ENCODE results near the gene DNAJC17.
A peak's percentile ranks its signal among the peaks of the same experiment; 100 is the strongest.

The DNAJC17 gene

GRCh38 chr15:40751745-40752144, 55.5 kb downstream of the DNAJC17 start:
- Histone ChIP-seq H3K4me3 (no peak overlapping the region), H3K27ac (no peak overlapping the region)

- H3K27ac ChIP-seq: no peak overlapping the region
- no peak overlapping the region for H3K4me3 ChIP-seq
Observed at GRCh38 chr15:40750885-40751284, 56.4 kb downstream of the DNAJC17 start.

- Histone ChIP-seq H3K27ac (no peak overlapping the region), H3K4me3 (no peak overlapping the region)
Observed at GRCh38 chr15:40749151-40749630, 58.1 kb downstream of the DNAJC17 start.

- Histone ChIP-seq H3K4me3 (no peak overlapping the region), H3K27ac (no peak overlapping the region)
Observed at GRCh38 chr15:40747685-40748631, 59.3 kb downstream of the DNAJC17 start.

- H3K4me3 ChIP-seq: no peak overlapping the region
- no peak overlapping the region for H3K27ac ChIP-seq
Observed at GRCh38 chr15:40746916-40747418, 60.3 kb downstream of the DNAJC17 start.

GRCh38 chr15:40744815-40745152, 62.5 kb downstream of the DNAJC17 start:
- H3K4me3 ChIP-seq: no peak overlapping the region
- peak overlapping the region in 7 of 21 experiments; percentile 19 to 74 (median 51) for H3K27ac ChIP-seq

GRCh38 chr15:40743921-40744814, 63.1 kb downstream of the DNAJC17 start:
- H3K4me3 ChIP-seq: no peak overlapping the region
- H3K27ac ChIP-seq: peak overlapping the region in 14 of 21 experiments; percentile 6 to 78 (median 48)

- H3K4me3 ChIP-seq: no peak overlapping the region
- peak overlapping the region in 14 of 21 experiments; percentile 6 to 78 (median 46) for H3K27ac ChIP-seq
Observed at GRCh38 chr15:40743485-40743901, 63.8 kb downstream of the DNAJC17 start.

- Histone ChIP-seq H3K4me3 (no peak overlapping the region), H3K27ac (no peak overlapping the region)
Observed at GRCh38 chr15:40739854-40740253, 67.4 kb downstream of the DNAJC17 start.

- Histone ChIP-seq H3K27ac (no peak overlapping the region), H3K4me3 (no peak overlapping the region)
Observed at GRCh38 chr15:40739047-40739446, 68.2 kb downstream of the DNAJC17 start.

- Histone ChIP-seq H3K4me3 (no peak overlapping the region), H3K27ac (no peak overlapping the region)
Observed at GRCh38 chr15:40737048-40737447, 70.2 kb downstream of the DNAJC17 start.

GRCh38 chr15:40736575-40736974, 70.7 kb downstream of the DNAJC17 start:
- Histone ChIP-seq H3K4me3 (no peak overlapping the region), H3K27ac (no peak overlapping the region)

GRCh38 chr15:40731034-40731433, 76.2 kb downstream of the DNAJC17 start:
- Histone ChIP-seq H3K4me3 (no peak overlapping the region), H3K27ac (peak overlapping the region in 2 of 21 experiments; percentile 18 to 34)

GRCh38 chr15:40723919-40724318, 83.4 kb downstream of the DNAJC17 start:
- H3K27ac ChIP-seq: no peak overlapping the region
- no peak overlapping the region for H3K4me3 ChIP-seq

- H3K27ac ChIP-seq: no peak overlapping the region
- no peak overlapping the region for H3K4me3 ChIP-seq
Observed at GRCh38 chr15:40722934-40723333, 84.3 kb downstream of the DNAJC17 start.

- H3K4me3 ChIP-seq: no peak overlapping the region
- no peak overlapping the region for H3K27ac ChIP-seq
Observed at GRCh38 chr15:40722354-40722753, 84.9 kb downstream of the DNAJC17 start.

- H3K27ac ChIP-seq: no peak overlapping the region
Observed at GRCh38 chr15:40721701-40722100, 85.6 kb downstream of the DNAJC17 start.

GRCh38 chr15:40716165-40716564, 91.1 kb downstream of the DNAJC17 start:
- Histone ChIP-seq H3K4me3 (no peak overlapping the region), H3K27ac (no peak overlapping the region)

More at GRCh38 chr15:40721701-40722100, 85.6 kb downstream of the DNAJC17 start:
- no peak overlapping the region for H3K4me3 ChIP-seq
